HEK293 (cell line): Measurements from ENCODE around the gene IGF1R.

Experiments
- CTCF ChIA-PET: fragments of 350-600 bp; formaldehyde crosslinking; extraction: SDS; loops from one replicate; lab custom pipeline; 2021; ENCODE audit warnings: antibody characterized with exemption; lab: Yijun Ruan, JAX
- POLR2A ChIA-PET: fragments of 300-600 bp; formaldehyde crosslinking; extraction: SDS; loops from one replicate; lab custom pipeline; 2020; ENCODE audit warnings: antibody characterized with exemption, inconsistent platforms; lab: Yijun Ruan, JAX
- H3K27ac ChIP-seq: fragments of 200-500 bp; sonication (Bioruptor generic); 2 replicates; pipeline ENCODE4 v1.5.1; 2014; ENCODE audit warnings: low read depth, low read length, control low read depth, inconsistent platforms; ENCODE audit errors: extremely low read depth
- H3K36me3 ChIP-seq, 2 experiments: fragments of 200-500 bp in 1 of 2; sonication (Bioruptor generic) in 1 of 2; 1 replicate in 1 of 2; 2 replicates in 1 of 2; pipeline ENCODE4 v1.5.1; 2014 to 2017; ENCODE audit warnings: inconsistent platforms in 2 of 2, low read length in 2 of 2; ENCODE audit not compliant: control insufficient read depth in 2 of 2, insufficient read depth in 1 of 2
- H3K4me1 ChIP-seq: fragments of 200-500 bp; sonication (Bioruptor generic); 2 replicates; pipeline ENCODE4 v1.5.1; 2014; ENCODE audit warnings: mild to moderate bottlenecking, low read length, inconsistent platforms; ENCODE audit not compliant: control insufficient read depth, insufficient read depth
- H3K4me3 ChIP-seq: 2 replicates; pipeline ENCODE4 v1.5.1; 2011; ENCODE audit warnings: low read depth, mild to moderate bottlenecking, control low read depth, low read length, moderate library complexity
- H3K9me3 ChIP-seq: fragments of 200-500 bp; sonication (Bioruptor generic); 2 replicates; pipeline ENCODE4 v1.5.1; 2014; ENCODE audit warnings: low read depth, low read length, inconsistent platforms; ENCODE audit not compliant: control insufficient read depth, insufficient read depth
- FEZF1 ChIP-seq: fragments of 450-650 bp; formaldehyde crosslinking; IDR thresholded peaks from 2 replicates; pipeline ENCODE4 v1.5.1; 2016; ENCODE audit warnings: missing biosample characterization, missing genetic modification characterization
- HOXD13 ChIP-seq: sonication (generic); formaldehyde crosslinking; IDR thresholded peaks from 2 replicates; pipeline ENCODE4 v1.8.0; 2022; ENCODE audit warnings: missing genetic modification reagents, borderline replicate concordance
- PRDM6 ChIP-seq: fragments of 450-650 bp; formaldehyde crosslinking; IDR thresholded peaks from 2 replicates; pipeline ENCODE4 v1.5.1; 2017; ENCODE audit warnings: missing biosample characterization, missing genetic modification characterization
- REPIN1 ChIP-seq: fragments of 450-650 bp; formaldehyde crosslinking; IDR thresholded peaks from 2 replicates; pipeline ENCODE4 v1.5.1; 2017; ENCODE audit warnings: missing biosample characterization, missing genetic modification characterization, low read depth
- YY1 ChIP-seq: fragments of 450-650 bp; formaldehyde crosslinking; IDR thresholded peaks from 2 replicates; pipeline ENCODE4 v1.5.1; 2018; ENCODE audit warnings: missing biosample characterization, missing genetic modification characterization
- ZNF155 ChIP-seq: fragments of 450-650 bp; formaldehyde crosslinking; IDR thresholded peaks from 2 replicates; pipeline ENCODE4 v1.5.1; 2016; ENCODE audit warnings: missing biosample characterization, missing genetic modification characterization
- ZNF169 ChIP-seq: fragments of 450-650 bp; formaldehyde crosslinking; IDR thresholded peaks from 2 replicates; pipeline ENCODE4 v1.5.1; 2016; ENCODE audit warnings: missing biosample characterization, missing genetic modification characterization
- ZNF354C ChIP-seq: fragments of 450-650 bp; formaldehyde crosslinking; IDR thresholded peaks from 2 replicates; pipeline ENCODE4 v1.5.1; 2016; ENCODE audit warnings: missing biosample characterization, missing genetic modification characterization, low read depth, borderline replicate concordance
- ZNF416 ChIP-seq: fragments of 450-650 bp; formaldehyde crosslinking; IDR thresholded peaks from 2 replicates; pipeline ENCODE4 v1.5.1; 2016; ENCODE audit warnings: missing biosample characterization, missing genetic modification characterization
- ZNF501 ChIP-seq: fragments of 450-650 bp; formaldehyde crosslinking; IDR thresholded peaks from 2 replicates; pipeline ENCODE4 v1.5.1; 2016; ENCODE audit warnings: missing biosample characterization, missing genetic modification characterization
- ZNF518A ChIP-seq: fragments of 450-650 bp; formaldehyde crosslinking; conservative IDR thresholded peaks from 2 replicates; pipeline ENCODE4 v1.5.1; 2016; ENCODE audit warnings: low read depth, missing biosample characterization, missing genetic modification characterization
- ZNF76 ChIP-seq: fragments of 450-650 bp; formaldehyde crosslinking; IDR thresholded peaks from 2 replicates; pipeline ENCODE4; 2016; ENCODE audit warnings: low read depth, missing biosample characterization, missing genetic modification characterization, borderline replicate concordance
- ZSCAN5A ChIP-seq: fragments of 450-650 bp; formaldehyde crosslinking; IDR thresholded peaks from 2 replicates; pipeline ENCODE4 v1.5.1; 2016; ENCODE audit warnings: missing biosample characterization, missing genetic modification characterization
- ZXDB ChIP-seq: fragments of 450-650 bp; formaldehyde crosslinking; IDR thresholded peaks from 2 replicates; pipeline ENCODE4 v1.5.1; 2016; ENCODE audit warnings: missing biosample characterization, missing genetic modification characterization

The IGF1R gene

GRCh38 chr15:98738689-98739401, 90.5 kb downstream of the IGF1R start (continued):
- no peak for TF ChIP-seq ZNF501 (tag by site-specific recombination)
- no peak for TF ChIP-seq YY1
- no peak for TF ChIP-seq HOXD13 (CRISPR knock-in tag)
- TF ChIP-seq ZNF169, result no peak
- no peak for TF ChIP-seq ZNF155 (tag by site-specific recombination)
- no peak for TF ChIP-seq FEZF1 (tag by site-specific recombination)

- Histone ChIP-seq H3K27ac (no peak overlapping the region), H3K9me3 (no peaks in the 10 kb centered on the region), H3K4me1 (peaks cover 18% of the 10 kb centered on the region), H3K36me3 (no peaks in the 10 kb centered on the region), H3K4me3 (no peak overlapping the region)
- CTCF ChIA-PET, result interaction anchor here (0.6 to 2.1 kb wide), 4 partner anchors 9 to 111 kb away, joined by 3 to 7 read pairs (median 4); no protein-coding TSS in a partner anchor
- TF ChIP-seq ZSCAN5A (tag by site-specific recombination) (no peak), ZNF76 (tag by site-specific recombination) (no peak), ZXDB (tag by site-specific recombination) (no peak)
- POLR2A ChIA-PET, result no interaction called here
These were observed 92.0 kb downstream of the IGF1R start for GRCh38 chr15:98740295-98740694.

- no peak overlapping the region for H3K27ac ChIP-seq
- no peaks in the 10 kb centered on the region for H3K9me3 ChIP-seq
- CTCF ChIA-PET, result interaction anchor here (0.9 to 2.1 kb wide), 5 partner anchors 9 to 299 kb away, joined by 3 to 7 read pairs (median 4); no protein-coding TSS in a partner anchor
- H3K4me1 ChIP-seq, result peaks cover 18% of the 10 kb centered on the region
- TF ChIP-seq PRDM6 (tag by site-specific recombination), result 0 out of 2 replicates have a peak, but pooled peaks have one; percentile 11
- no peak for TF ChIP-seq ZNF354C
- TF ChIP-seq ZSCAN5A (tag by site-specific recombination), result no peak
- TF ChIP-seq REPIN1 (tag by site-specific recombination), result no peak
- no peak for TF ChIP-seq ZNF416 (tag by site-specific recombination)
- TF ChIP-seq ZNF518A (tag by site-specific recombination), result no peak
- TF ChIP-seq FEZF1 (tag by site-specific recombination), result no peak
- H3K4me3 ChIP-seq, result no peak overlapping the region
- POLR2A ChIA-PET, result no interaction called here
- no peaks in the 10 kb centered on the region for H3K36me3 ChIP-seq
These were observed 92.6 kb downstream of the IGF1R start for GRCh38 chr15:98740963-98741362.
